ENCODE results near the gene SLC25A14. TPM values are rescaled to one million over a fixed set of nuclear protein-coding genes. Genes with fewer than 3 reads are reported as not detected.
"Not testable (repeated sequence)": the region's sequence is repeated elsewhere in the genome, so short reads cannot be mapped to it uniquely, and the experiment has no call there.

The SLC25A14 gene
- total and polyA plus RNA-seq, 12 donors, result 4.8 to 29.2 (median 11.9) TPM

DNA sequence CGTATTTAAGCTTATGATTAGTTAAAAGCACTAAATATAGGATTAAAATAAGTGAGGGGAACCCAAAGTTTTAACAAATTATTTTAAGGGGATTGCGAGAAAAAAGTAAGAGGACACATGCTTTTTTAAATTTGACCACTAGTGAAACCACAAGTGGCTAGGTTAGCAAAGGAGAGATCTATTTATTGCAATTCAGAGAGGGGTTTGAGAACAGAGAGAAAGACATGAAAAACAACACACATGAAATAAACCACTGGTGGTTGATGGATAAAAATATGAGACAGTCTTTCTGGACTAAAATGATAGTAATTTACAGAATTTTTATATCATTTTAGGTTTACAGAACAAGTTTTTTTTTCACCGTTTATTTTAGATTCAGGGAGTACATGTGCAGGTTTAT lies 11.8 kb downstream of the SLC25A14 start:
- no peaks in the 10 kb centered on the region for H3K4me1 ChIP-seq (replicated peaks in 1 of 2)
- 74 to 96% (median 89%) methylated on average over 3 of the region's 3 CpGs for WGBS, 4 donors
- no peak overlapping the region for H3K4me3 ChIP-seq
- no peak overlapping the region for H3K27ac ChIP-seq
- intact Hi-C loops (cut with DNase I), result no loop called here
- DNase-seq, result no peak
- H3K9me3 ChIP-seq (replicated peaks in 1 of 3), result no peaks in the 10 kb centered on the region
- no peaks in the 10 kb centered on the region for H3K36me3 ChIP-seq (replicated peaks in 1 of 2)
- H3K27me3 ChIP-seq, result no peaks in the 10 kb centered on the region
- TF ChIP-seq POLR2A (IDR thresholded peaks at IDR 0.05) (no peak), CTCF (IDR thresholded peaks at IDR 0.05) (no peak)

GRCh38 chrX:130352050-130352449 lies 12.3 kb downstream of the SLC25A14 start:
- WGBS, 4 donors, result 65 to 100% (median 96%) methylated on average over 1 of the region's 1 CpG
- H3K27me3 ChIP-seq; H3K4me3 ChIP-seq; H3K27ac ChIP-seq; H3K36me3 ChIP-seq (replicated peaks in 1 of 2); H3K4me1 ChIP-seq (replicated peaks in 1 of 2); DNase-seq; intact Hi-C loops (cut with DNase I); H3K9me3 ChIP-seq (replicated peaks in 1 of 3): not testable (repeated sequence)

DNA sequence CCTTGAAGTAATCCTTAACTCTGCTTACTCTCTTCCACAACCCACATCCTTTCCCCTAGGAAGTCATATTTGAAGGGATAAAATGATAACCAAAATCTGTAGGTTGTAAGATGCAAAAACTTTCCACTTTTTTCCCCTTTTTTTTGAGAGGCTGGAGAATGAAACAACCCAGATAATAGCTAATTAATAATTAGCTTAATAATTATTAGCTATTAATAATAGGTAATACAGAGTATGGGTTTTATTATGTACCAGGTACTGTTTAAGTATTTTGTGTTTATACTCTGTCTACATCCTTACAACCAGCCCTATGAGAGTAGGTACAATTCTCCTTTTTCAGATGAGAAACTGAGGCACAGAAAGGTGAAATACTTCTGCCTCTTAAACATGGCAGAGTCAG lies 36.4 kb downstream of the SLC25A14 start:
- H3K4me1 ChIP-seq (replicated peaks in 1 of 2), result no peaks in the 10 kb centered on the region
- no peak overlapping the region for H3K4me3 ChIP-seq
- H3K27me3 ChIP-seq, result peaks cover 3% of the 10 kb centered on the region
- TF ChIP-seq POLR2A (IDR thresholded peaks at IDR 0.05), result no peak
- no peak for TF ChIP-seq CTCF (IDR thresholded peaks at IDR 0.05)
- no peaks in the 10 kb centered on the region for H3K36me3 ChIP-seq (replicated peaks in 1 of 2)
- intact Hi-C loops (cut with DNase I), result no loop called here
- no peaks in the 10 kb centered on the region for H3K9me3 ChIP-seq (replicated peaks in 1 of 3)
- H3K27ac ChIP-seq, result no peak overlapping the region
- DNase-seq, result no peak

DNA sequence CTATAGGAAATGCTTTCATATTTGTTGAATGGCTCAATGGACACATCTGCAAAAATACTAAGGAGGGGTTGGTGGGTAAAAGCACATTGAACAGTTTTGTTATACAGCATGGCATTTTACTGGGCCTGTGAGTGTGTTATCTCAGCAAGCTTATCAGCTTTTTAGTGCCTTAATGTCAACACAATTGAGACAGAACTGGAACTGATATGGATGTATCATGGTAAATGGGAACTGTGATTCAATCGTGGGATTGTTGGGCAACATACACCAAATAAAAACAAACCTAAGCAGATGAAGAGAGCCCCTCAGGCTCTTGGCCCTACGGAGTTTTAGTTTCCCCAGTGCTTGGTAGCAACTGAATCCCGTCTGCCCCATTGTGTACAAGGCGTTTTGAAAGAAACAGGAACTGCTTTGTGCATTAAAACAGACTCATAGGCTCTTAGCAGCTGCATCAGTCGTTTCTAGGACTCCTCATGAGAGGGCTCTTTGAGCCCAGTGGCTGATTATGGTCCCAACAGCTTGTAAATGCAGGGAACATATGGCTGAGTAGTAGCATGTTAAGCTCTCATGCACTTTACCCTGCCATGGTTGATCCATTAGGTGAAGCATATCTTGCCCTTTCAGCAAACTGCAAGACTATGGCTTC lies 38.4 kb downstream of the SLC25A14 start:
- TF ChIP-seq CTCF (IDR thresholded peaks at IDR 0.05), result no peak
- Histone ChIP-seq H3K27ac (no peak overlapping the region), H3K4me1 (replicated peaks in 1 of 2) (no peaks in the 10 kb centered on the region), H3K27me3 (peaks cover 3% of the 10 kb centered on the region), H3K4me3 (no peak overlapping the region), H3K36me3 (replicated peaks in 1 of 2) (no peaks in the 10 kb centered on the region), H3K9me3 (replicated peaks in 1 of 3) (no peaks in the 10 kb centered on the region)
- WGBS, 4 donors, result 37 to 76% (median 52%) methylated on average over 5 of the region's 5 CpGs
- intact Hi-C loops (cut with DNase I), result no loop called here
- DNase-seq, result no peak

DNA sequence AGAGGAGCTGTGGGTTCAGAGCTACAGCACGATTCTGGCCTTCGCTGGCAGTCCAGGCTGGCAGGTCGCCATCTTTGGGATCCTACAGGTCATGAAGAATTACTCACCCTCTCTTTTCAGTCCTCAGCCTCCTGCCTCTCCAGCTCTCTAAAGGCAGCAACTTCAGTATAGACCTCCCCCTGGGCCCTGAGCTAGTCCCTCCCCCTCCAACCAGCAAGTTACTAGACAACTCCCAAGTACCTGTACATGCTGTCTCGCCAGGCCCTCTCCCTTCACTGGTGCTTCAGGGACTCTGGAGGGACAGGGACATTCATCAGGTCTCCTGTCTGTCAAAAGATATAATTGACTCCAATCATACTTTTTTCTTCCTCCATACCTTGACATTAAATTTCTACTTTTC lies 45.8 kb downstream of the SLC25A14 start, which contains the start of gene GPR119:
Gene GPR119 (minus strand): TSS at position 155 of the 400 bp plus-strand sequence. CDS start 227 bp downstream, outside the sequence.
- Histone ChIP-seq H3K27ac (no peak within 1 kb of the TSS), H3K4me3 (no peak within 1 kb of the TSS), H3K27me3 (peaks cover 13% of the 10 kb centered on the region), H3K4me1 (replicated peaks in 1 of 2) (no peaks in the 10 kb centered on the region), H3K9me3 (replicated peaks in 1 of 3) (no peaks in the 10 kb centered on the region), H3K36me3 (replicated peaks in 1 of 2) (no peaks in the 10 kb centered on the region)
- intact Hi-C loops (cut with DNase I), result no loop called here
- WGBS, 4 donors, result 55 to 69% (median 57%) methylated on average over 4 of the region's 4 CpGs
- peak in 4 of 7 donors; percentile 13 to 22 (median 16) for DNase-seq
- TF ChIP-seq CTCF (IDR thresholded peaks at IDR 0.05), result no peak
- no peak for TF ChIP-seq POLR2A (IDR thresholded peaks at IDR 0.05)
